ENCODE data around the gene SLC22A1. TPM values are rescaled to one million over a fixed set of nuclear protein-coding genes. Genes with fewer than 3 reads are reported as not detected.

The SLC22A1 gene
- total and polyA plus RNA-seq, 2 of the 13 experiments (the other 11 are each of a cell fraction or from before 2014, with no cell fraction given): 0.80 to 0.87 TPM

- TF ChIP-seq, protein P1, sequence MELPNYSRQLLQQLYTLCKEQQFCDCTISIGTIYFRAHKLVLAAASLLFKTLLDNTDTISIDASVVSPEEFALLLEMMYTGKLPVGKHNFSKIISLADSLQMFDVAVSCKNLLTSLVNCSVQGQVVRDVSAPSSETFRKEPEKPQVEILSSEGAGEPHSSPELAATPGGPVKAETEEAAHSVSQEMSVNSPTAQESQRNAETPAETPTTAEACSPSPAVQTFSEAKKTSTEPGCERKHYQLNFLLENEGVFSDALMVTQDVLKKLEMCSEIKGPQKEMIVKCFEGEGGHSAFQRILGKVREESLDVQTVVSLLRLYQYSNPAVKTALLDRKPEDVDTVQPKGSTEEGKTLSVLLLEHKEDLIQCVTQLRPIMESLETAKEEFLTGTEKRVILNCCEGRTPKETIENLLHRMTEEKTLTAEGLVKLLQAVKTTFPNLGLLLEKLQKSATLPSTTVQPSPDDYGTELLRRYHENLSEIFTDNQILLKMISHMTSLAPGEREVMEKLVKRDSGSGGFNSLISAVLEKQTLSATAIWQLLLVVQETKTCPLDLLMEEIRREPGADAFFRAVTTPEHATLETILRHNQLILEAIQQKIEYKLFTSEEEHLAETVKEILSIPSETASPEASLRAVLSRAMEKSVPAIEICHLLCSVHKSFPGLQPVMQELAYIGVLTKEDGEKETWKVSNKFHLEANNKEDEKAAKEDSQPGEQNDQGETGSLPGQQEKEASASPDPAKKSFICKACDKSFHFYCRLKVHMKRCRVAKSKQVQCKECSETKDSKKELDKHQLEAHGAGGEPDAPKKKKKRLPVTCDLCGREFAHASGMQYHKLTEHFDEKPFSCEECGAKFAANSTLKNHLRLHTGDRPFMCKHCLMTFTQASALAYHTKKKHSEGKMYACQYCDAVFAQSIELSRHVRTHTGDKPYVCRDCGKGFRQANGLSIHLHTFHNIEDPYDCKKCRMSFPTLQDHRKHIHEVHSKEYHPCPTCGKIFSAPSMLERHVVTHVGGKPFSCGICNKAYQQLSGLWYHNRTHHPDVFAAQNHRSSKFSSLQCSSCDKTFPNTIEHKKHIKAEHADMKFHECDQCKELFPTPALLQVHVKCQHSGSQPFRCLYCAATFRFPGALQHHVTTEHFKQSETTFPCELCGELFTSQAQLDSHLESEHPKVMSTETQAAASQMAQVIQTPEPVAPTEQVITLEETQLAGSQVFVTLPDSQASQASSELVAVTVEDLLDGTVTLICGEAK (IDR thresholded peaks at IDR 0.05): no peak
- TF ChIP-seq, protein P1 (CRISPR knock-in tag; IDR thresholded peaks at IDR 0.05): peak; percentile 89
- TF ChIP-seq, protein P2, sequence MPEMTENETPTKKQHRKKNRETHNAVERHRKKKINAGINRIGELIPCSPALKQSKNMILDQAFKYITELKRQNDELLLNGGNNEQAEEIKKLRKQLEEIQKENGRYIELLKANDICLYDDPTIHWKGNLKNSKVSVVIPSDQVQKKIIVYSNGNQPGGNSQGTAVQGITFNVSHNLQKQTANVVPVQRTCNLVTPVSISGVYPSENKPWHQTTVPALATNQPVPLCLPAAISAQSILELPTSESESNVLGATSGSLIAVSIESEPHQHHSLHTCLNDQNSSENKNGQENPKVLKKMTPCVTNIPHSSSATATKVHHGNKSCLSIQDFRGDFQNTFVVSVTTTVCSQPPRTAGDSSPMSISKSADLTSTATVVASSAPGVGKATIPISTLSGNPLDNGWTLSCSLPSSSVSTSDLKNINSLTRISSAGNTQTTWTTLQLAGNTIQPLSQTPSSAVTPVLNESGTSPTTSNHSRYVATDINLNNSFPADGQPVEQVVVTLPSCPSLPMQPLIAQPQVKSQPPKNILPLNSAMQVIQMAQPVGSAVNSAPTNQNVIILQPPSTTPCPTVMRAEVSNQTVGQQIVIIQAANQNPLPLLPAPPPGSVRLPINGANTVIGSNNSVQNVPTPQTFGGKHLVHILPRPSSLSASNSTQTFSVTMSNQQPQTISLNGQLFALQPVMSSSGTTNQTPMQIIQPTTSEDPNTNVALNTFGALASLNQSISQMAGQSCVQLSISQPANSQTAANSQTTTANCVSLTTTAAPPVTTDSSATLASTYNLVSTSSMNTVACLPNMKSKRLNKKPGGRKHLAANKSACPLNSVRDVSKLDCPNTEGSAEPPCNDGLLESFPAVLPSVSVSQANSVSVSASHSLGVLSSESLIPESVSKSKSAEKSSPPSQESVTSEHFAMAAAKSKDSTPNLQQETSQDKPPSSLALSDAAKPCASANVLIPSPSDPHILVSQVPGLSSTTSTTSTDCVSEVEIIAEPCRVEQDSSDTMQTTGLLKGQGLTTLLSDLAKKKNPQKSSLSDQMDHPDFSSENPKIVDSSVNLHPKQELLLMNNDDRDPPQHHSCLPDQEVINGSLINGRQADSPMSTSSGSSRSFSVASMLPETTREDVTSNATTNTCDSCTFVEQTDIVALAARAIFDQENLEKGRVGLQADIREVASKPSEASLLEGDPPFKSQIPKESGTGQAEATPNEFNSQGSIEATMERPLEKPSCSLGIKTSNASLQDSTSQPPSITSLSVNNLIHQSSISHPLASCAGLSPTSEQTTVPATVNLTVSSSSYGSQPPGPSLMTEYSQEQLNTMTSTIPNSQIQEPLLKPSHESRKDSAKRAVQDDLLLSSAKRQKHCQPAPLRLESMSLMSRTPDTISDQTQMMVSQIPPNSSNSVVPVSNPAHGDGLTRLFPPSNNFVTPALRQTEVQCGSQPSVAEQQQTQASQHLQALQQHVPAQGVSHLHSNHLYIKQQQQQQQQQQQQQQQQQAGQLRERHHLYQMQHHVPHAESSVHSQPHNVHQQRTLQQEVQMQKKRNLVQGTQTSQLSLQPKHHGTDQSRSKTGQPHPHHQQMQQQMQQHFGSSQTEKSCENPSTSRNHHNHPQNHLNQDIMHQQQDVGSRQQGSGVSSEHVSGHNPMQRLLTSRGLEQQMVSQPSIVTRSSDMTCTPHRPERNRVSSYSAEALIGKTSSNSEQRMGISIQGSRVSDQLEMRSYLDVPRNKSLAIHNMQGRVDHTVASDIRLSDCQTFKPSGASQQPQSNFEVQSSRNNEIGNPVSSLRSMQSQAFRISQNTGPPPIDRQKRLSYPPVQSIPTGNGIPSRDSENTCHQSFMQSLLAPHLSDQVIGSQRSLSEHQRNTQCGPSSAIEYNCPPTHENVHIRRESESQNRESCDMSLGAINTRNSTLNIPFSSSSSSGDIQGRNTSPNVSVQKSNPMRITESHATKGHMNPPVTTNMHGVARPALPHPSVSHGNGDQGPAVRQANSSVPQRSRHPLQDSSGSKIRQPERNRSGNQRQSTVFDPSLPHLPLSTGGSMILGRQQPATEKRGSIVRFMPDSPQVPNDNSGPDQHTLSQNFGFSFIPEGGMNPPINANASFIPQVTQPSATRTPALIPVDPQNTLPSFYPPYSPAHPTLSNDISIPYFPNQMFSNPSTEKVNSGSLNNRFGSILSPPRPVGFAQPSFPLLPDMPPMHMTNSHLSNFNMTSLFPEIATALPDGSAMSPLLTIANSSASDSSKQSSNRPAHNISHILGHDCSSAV (CRISPR knock-in tag; IDR thresholded peaks at IDR 0.05; ENCODE audit: borderline replicate concordance): no peak
- TF ChIP-seq, protein P3, sequence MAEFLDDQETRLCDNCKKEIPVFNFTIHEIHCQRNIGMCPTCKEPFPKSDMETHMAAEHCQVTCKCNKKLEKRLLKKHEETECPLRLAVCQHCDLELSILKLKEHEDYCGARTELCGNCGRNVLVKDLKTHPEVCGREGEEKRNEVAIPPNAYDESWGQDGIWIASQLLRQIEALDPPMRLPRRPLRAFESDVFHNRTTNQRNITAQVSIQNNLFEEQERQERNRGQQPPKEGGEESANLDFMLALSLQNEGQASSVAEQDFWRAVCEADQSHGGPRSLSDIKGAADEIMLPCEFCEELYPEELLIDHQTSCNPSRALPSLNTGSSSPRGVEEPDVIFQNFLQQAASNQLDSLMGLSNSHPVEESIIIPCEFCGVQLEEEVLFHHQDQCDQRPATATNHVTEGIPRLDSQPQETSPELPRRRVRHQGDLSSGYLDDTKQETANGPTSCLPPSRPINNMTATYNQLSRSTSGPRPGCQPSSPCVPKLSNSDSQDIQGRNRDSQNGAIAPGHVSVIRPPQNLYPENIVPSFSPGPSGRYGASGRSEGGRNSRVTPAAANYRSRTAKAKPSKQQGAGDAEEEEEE (CRISPR knock-in tag; IDR thresholded peaks at IDR 0.05; ENCODE audit: borderline replicate concordance): no peak
- no peak for TF ChIP-seq ZNF18 (CRISPR knock-in tag; IDR thresholded peaks at IDR 0.05; ENCODE audit: insufficient replicate concordance)
- TF ChIP-seq TBP (CRISPR knock-in tag; IDR thresholded peaks at IDR 0.05): no peak
Observed at GRCh38 chr6:160137130-160137988, 15.7 kb downstream of the SLC22A1 start (continued).

Measured in HepG2 (cell line).